Measurements from ENCODE around the gene STK32A. TPM values are rescaled to one million over a fixed set of nuclear protein-coding genes. Genes with fewer than 3 reads are reported as not detected.

Gene STK32A
- total RNA-seq, 1 experiment from 2014 or later: 1.3 TPM

GRCh38 chr5:147371290-147371689, 136.5 kb downstream of the STK32A start:
- no peak overlapping the region for H2BK15ac ChIP-seq (ENCODE audit: low read depth, low read length)
- H3K9ac ChIP-seq (ENCODE audit: extremely low read depth, insufficient read length, low read length): no peak overlapping the region
- H3K18ac ChIP-seq (ENCODE audit: insufficient read length, low read depth, low read length): no peak overlapping the region
- no peak overlapping the region for H3K14ac ChIP-seq (ENCODE audit: insufficient read depth, low read length)
- no peak overlapping the region for H4K5ac ChIP-seq (ENCODE audit: insufficient read length, low read depth, low read length)
- no peak overlapping the region for H3K27ac ChIP-seq (ENCODE audit: insufficient read length, low read depth, low read length)
- H3K56ac ChIP-seq (ENCODE audit: insufficient read length, low read depth, low read length): no peak overlapping the region
- H3K4me1 ChIP-seq (ENCODE audit: insufficient read depth, low read length): no peaks in the 10 kb centered on the region
- H3K4ac ChIP-seq (ENCODE audit: low read depth, low read length): no peak overlapping the region
- no peak overlapping the region for H3T11ph ChIP-seq (ENCODE audit: low read length)
- no peak overlapping the region for H2BK20ac ChIP-seq (ENCODE audit: low read depth, low read length, poor library complexity, severe bottlenecking)
- Mint-ChIP-seq H3K36me3 (ENCODE audit: insufficient read depth in 1 of 3, low read depth in 3 of 3) (no peaks in the 10 kb centered on the region), H3K4me3 (no peak overlapping the region), H3K9me3 (no peaks in the 10 kb centered on the region), H3K27ac (no peak overlapping the region), H3K27me3 (ENCODE audit: low read depth) (no peaks in the 10 kb centered on the region), H3K4me1 (peaks cover 5 to 6% of the 10 kb centered on the region in 2 experiments)
- no peaks in the 10 kb centered on the region for H3K9me3 ChIP-seq (ENCODE audit: control insufficient read depth, low read depth, low read length)
- H2BK12ac ChIP-seq (ENCODE audit: insufficient read length, low read depth, low read length): no peak overlapping the region
- TF ChIP-seq CTCF (conservative IDR thresholded peaks at IDR 0.05): no peak
- no peak overlapping the region for H4K8ac ChIP-seq (replicated peaks; ENCODE audit: insufficient read length, low read depth, low read length)
- H3K23ac ChIP-seq (ENCODE audit: insufficient read length, low read depth, low read length): no peak overlapping the region
- H4K91ac ChIP-seq (ENCODE audit: insufficient read length, low read depth, low read length): no peak overlapping the region
- H2BK5ac ChIP-seq (ENCODE audit: insufficient read length, low read length): no peak overlapping the region
- no peak for DNase-seq
- no peak overlapping the region for H2AFZ ChIP-seq (ENCODE audit: low read length)
- H2BK120ac ChIP-seq (ENCODE audit: low read depth, low read length, poor library complexity, severe bottlenecking): no peak overlapping the region
- no peaks in the 10 kb centered on the region for H3K23me2 ChIP-seq (ENCODE audit: insufficient read length, low read depth, low read length, poor library complexity, severe bottlenecking)
- H4K20me1 ChIP-seq (ENCODE audit: control insufficient read depth, insufficient read depth, insufficient read length): no peaks in the 10 kb centered on the region
- no peaks in the 10 kb centered on the region for H3K79me1 ChIP-seq (ENCODE audit: insufficient read depth, low read depth, low read length, poor library complexity, severe bottlenecking)
- H3K79me2 ChIP-seq (ENCODE audit: insufficient read depth, low read length): no peaks in the 10 kb centered on the region
- H3K4me2 ChIP-seq (ENCODE audit: insufficient read depth, insufficient read length, low read length): no peak overlapping the region
- no peaks in the 10 kb centered on the region for H3K27me3 ChIP-seq (ENCODE audit: insufficient read depth, low read length)
- no peak overlapping the region for H2AK5ac ChIP-seq (ENCODE audit: insufficient read length, low read length)

All from H9 (cell line).